GM19351 (cell line): ENCODE data around the gene STAT3.
"Not testable (repeated sequence)": the region's sequence is repeated elsewhere in the genome, so short reads cannot be mapped to it uniquely, and the experiment has no call there.

Experiments
- ATAC-seq: cut with Tn5 transposase; IDR thresholded peaks from one replicate; pipeline ENCODE4 v1.9.1; 2021; ENCODE audit warnings: mild to moderate bottlenecking, moderate library complexity; ENCODE audit not compliant: unreplicated experiment

The STAT3 gene

GRCh38 chr17:42388381-42389134, at the start of gene STAT3:
Gene STAT3 (minus strand): TSS chr17:42388442. CDS start chr17:42348516, 39,926 bp downstream.
- ATAC-seq = peak; percentile 85

GRCh38 chr17:42436391-42436790, 48.1 kb upstream of the STAT3 start:
- no peak for ATAC-seq

GRCh38 chr17:42431758-42432161, 43.5 kb upstream of the STAT3 start:
- no peak for ATAC-seq

GRCh38 chr17:42429726-42430447, 41.6 kb upstream of the STAT3 start:
- no peak for ATAC-seq

- ATAC-seq = no peak
Measured at GRCh38 chr17:42428141-42428944, 40.1 kb upstream of the STAT3 start.

GRCh38 chr17:42424991-42425610, 36.9 kb upstream of the STAT3 start:
- no peak for ATAC-seq

GRCh38 chr17:42423766-42424165, 35.5 kb upstream of the STAT3 start:
- no peak for ATAC-seq

- no peak for ATAC-seq
Measured at GRCh38 chr17:42422958-42423712, 34.9 kb upstream of the STAT3 start, which contains the start of gene CAVIN1. Gene CAVIN1 (minus strand): TSS chr17:42423256. CDS start chr17:42423097, 159 bp downstream.

GRCh38 chr17:42422412-42422957, 34.2 kb upstream of the STAT3 start:
- ATAC-seq = no peak

GRCh38 chr17:42421507-42422338, 33.5 kb upstream of the STAT3 start:
- ATAC-seq = no peak

- ATAC-seq = no peak
Measured at GRCh38 chr17:42421136-42421506, 32.9 kb upstream of the STAT3 start.

- ATAC-seq = not testable (repeated sequence)
Measured at GRCh38 chr17:42417981-42418380, 29.7 kb upstream of the STAT3 start.

- ATAC-seq = no peak
Measured at GRCh38 chr17:42414704-42415409, 26.6 kb upstream of the STAT3 start.

- ATAC-seq = no peak
Measured at GRCh38 chr17:42413464-42414040, 25.3 kb upstream of the STAT3 start.

GRCh38 chr17:42411905-42412679, 23.9 kb upstream of the STAT3 start:
- no peak for ATAC-seq

- no peak for ATAC-seq
Measured at GRCh38 chr17:42411361-42411760, 23.1 kb upstream of the STAT3 start.

- no peak for ATAC-seq
Measured at GRCh38 chr17:42410319-42410685, 22.1 kb upstream of the STAT3 start.
